Measurements from ENCODE around the gene MYO1E. TPM values are rescaled to one million over a fixed set of nuclear protein-coding genes. Genes with fewer than 3 reads are reported as not detected.

Gene MYO1E
- total and polyA plus RNA-seq, 2 of the 8 experiments (the other 6 are each of a cell fraction or from before 2014, with no cell fraction given): 19.6 to 142 TPM

- Histone ChIP-seq H2BK5ac (ENCODE audit: low read depth, low read length) (no peak overlapping the region), H3K56ac (replicated peaks; ENCODE audit: insufficient read length, low read depth, low read length) (no peak overlapping the region), H3K9ac (replicated peaks in 1 of 4; ENCODE audit: extremely low read depth in 1 of 4, low read depth in 3 of 4, low read length in 3 of 4) (no peak overlapping the region), H4K91ac (replicated peaks; ENCODE audit: insufficient read length, low read length) (no peak overlapping the region), H4K8ac (ENCODE audit: extremely low read depth, insufficient read depth, low read length) (no peak overlapping the region), H2AK5ac (ENCODE audit: low read depth, low read length) (no peak overlapping the region), H3K4me1 (replicated peaks in 1 of 4; ENCODE audit: control insufficient read depth in 3 of 4, insufficient read depth in 4 of 4, low read length in 3 of 4) (no peaks in the 10 kb centered on the region), H3K79me2 (ENCODE audit: control insufficient read depth in 1 of 2, insufficient read depth in 2 of 2, low read length in 2 of 2) (no peaks in the 10 kb centered on the region), H2BK120ac (replicated peaks; ENCODE audit: low read depth, low read length) (no peak overlapping the region), H4K5ac (ENCODE audit: insufficient read length, low read depth, low read length) (no peak overlapping the region), H3K14ac (ENCODE audit: insufficient read length) (no peak overlapping the region), H2AFZ (ENCODE audit: low read length) (no peak overlapping the region), H2BK15ac (ENCODE audit: low read length) (no peak overlapping the region), H3K27ac (ENCODE audit: low read depth, low read length) (no peak overlapping the region), H2BK20ac (ENCODE audit: low read length) (no peak overlapping the region), H3K4me3 (ENCODE audit: extremely low read depth in 1 of 4, insufficient read depth in 2 of 4, low read depth in 3 of 4, low read length in 4 of 4) (no peak overlapping the region), H3K18ac (ENCODE audit: extremely low read depth, low read length) (no peak overlapping the region), H3K9me3 (ENCODE audit: insufficient read depth in 2 of 2, low read depth in 1 of 2, low read length in 1 of 2) (no peaks in the 10 kb centered on the region), H3K23ac (ENCODE audit: insufficient read length) (no peak overlapping the region), H3K79me1 (ENCODE audit: low read depth, low read length) (no peaks in the 10 kb centered on the region), H3K4me2 (ENCODE audit: insufficient read depth in 1 of 2, low read depth in 2 of 2, low read length in 2 of 2) (no peak overlapping the region), H4K20me1 (replicated peaks in 1 of 2; ENCODE audit: control insufficient read depth in 1 of 2, insufficient read depth in 2 of 2, low read length in 2 of 2) (peaks cover 0 to 1% of the 10 kb centered on the region in 2 experiments), H3K27me3 (replicated peaks in 1 of 4; ENCODE audit: control insufficient read depth in 3 of 4, extremely low read depth in 1 of 4, insufficient read depth in 3 of 4, low read length in 3 of 4) (no peaks in the 10 kb centered on the region), H2BK12ac (ENCODE audit: low read depth, low read length) (no peak overlapping the region), H3K4ac (replicated peaks; ENCODE audit: insufficient read length, low read depth, low read length) (no peak overlapping the region), H3K36me3 (ENCODE audit: control insufficient read depth in 2 of 4, insufficient read depth in 4 of 4, low read length in 3 of 4) (peaks cover 0 to 32% (median 10%) of the 10 kb centered on the region in 4 experiments; a peak in 6 of 8 replicates), H3K23me2 (ENCODE audit: low read depth, low read length) (no peaks in the 10 kb centered on the region)
- WGBS, 2 experiments (ENCODE audit: extremely low coverage in 1 of 2, insufficient coverage in 1 of 2, insufficient read length in 1 of 2, insufficient replicate concordance in 2 of 2, low coverage in 1 of 2, low lambda C conversion rate in 2 of 2, missing lambda C conversion rate in 1 of 2): 93% methylated on average over 5 of the region's 5 CpGs; no CpG with 5 or more reads in 1 of the 2 experiments
- ChIA-PET CTCF (ENCODE audit: partially characterized antibody) (interaction anchor here (0.8 to 4.1 kb wide), 9 partner anchors 10 to 331 kb away, joined by 3 to 24 read pairs (median 4); no protein-coding TSS in a partner anchor), POLR2A (ENCODE audit: partially characterized antibody) (no interaction called here)
- DNase-seq (ENCODE audit: low read depth in 1 of 2, low spot score in 2 of 2) (no peak), FAIRE-seq (no peak)
- no peak for TF ChIP-seq POLR2A (IDR thresholded peaks at IDR 0.05; ENCODE audit: control extremely low read depth in 1 of 2, low read depth in 2 of 2, low read length in 2 of 2)
- TF ChIP-seq NRF1 (IDR thresholded peaks at IDR 0.05; ENCODE audit: low read depth, low read length): no peak
- TF ChIP-seq PHF8 (conservative IDR thresholded peaks at IDR 0.05; ENCODE audit: low read depth, low read length): no peak
- no peak for TF ChIP-seq NANOG (IDR thresholded peaks at IDR 0.05; ENCODE audit: insufficient read depth, low read depth, low read length, poor library complexity, severe bottlenecking)
- no peak for TF ChIP-seq CHD2 (IDR thresholded peaks at IDR 0.05; ENCODE audit: low read length)
- no peak for TF ChIP-seq SP1 (IDR thresholded peaks at IDR 0.05; ENCODE audit: low read depth, low read length)
- TF ChIP-seq TAF1 (IDR thresholded peaks at IDR 0.05; ENCODE audit: low read depth, low read length): no peak
- TF ChIP-seq JUND (IDR thresholded peaks at IDR 0.05; ENCODE audit: low read length): no peak
- TF ChIP-seq SIX5 (IDR thresholded peaks at IDR 0.05; ENCODE audit: low read depth, low read length): no peak
- TF ChIP-seq SIRT6 (IDR thresholded peaks at IDR 0.05; ENCODE audit: low read length): no peak
- TF ChIP-seq CTBP2 (IDR thresholded peaks at IDR 0.05; ENCODE audit: borderline replicate concordance, insufficient read depth, insufficient read length, low read length): no peak
- no peak for TF ChIP-seq MAX (IDR thresholded peaks at IDR 0.05)
- TF ChIP-seq CBX8 (IDR thresholded peaks at IDR 0.05; ENCODE audit: borderline replicate concordance, low read depth, low read length): no peak
These were observed 199.5 kb downstream of the MYO1E start for GRCh38 chr15:59173194-59173593.
